ENCODE measurements around the gene CD247.

The CD247 gene

GRCh38 chr1:167428395-167428794 lies 89.9 kb downstream of the CD247 start:
- H3K4me3 ChIP-seq (ENCODE audit: low read length, poor library complexity, severe bottlenecking): no peak overlapping the region
- H3F3A ChIP-seq (ENCODE audit: low read depth): no peaks in the 10 kb centered on the region
- peaks cover 43% of the 10 kb centered on the region; the same call in 1 of the 2 replicates for H3K36me3 ChIP-seq (ENCODE audit: insufficient read depth, low read length)
- no peak overlapping the region for H2AFZ ChIP-seq (ENCODE audit: low read length)
- no peaks in the 10 kb centered on the region for H3K4me1 ChIP-seq (ENCODE audit: insufficient read depth, low read length, poor library complexity, severe bottlenecking)
- H3K9me2 ChIP-seq (replicated peaks; ENCODE audit: low read depth, low read length): no peaks in the 10 kb centered on the region
- H3K4me2 ChIP-seq (ENCODE audit: low read depth, low read length, poor library complexity, severe bottlenecking): no peak overlapping the region
- no peaks in the 10 kb centered on the region for H4K20me1 ChIP-seq (ENCODE audit: insufficient read depth, low read length, poor library complexity, severe bottlenecking)
- no peak for TF ChIP-seq CTCF (conservative IDR thresholded peaks at IDR 0.05; ENCODE audit: low read length)
- TF ChIP-seq EZH2phosphoT487 (IDR thresholded peaks at IDR 0.05; ENCODE audit: borderline replicate concordance): no peak
- H3K9ac ChIP-seq (ENCODE audit: low read depth, low read length, poor library complexity, severe bottlenecking): no peak overlapping the region
- H3K27me3 ChIP-seq (ENCODE audit: insufficient read depth, low read length, poor library complexity, severe bottlenecking): no peaks in the 10 kb centered on the region
- no peaks in the 10 kb centered on the region for H3K9me3 ChIP-seq (ENCODE audit: insufficient read depth, low read depth, low read length)
- H3K79me2 ChIP-seq (ENCODE audit: insufficient read depth, low read length): no peaks in the 10 kb centered on the region

- H3K9ac ChIP-seq (ENCODE audit: low read depth, low read length, poor library complexity, severe bottlenecking): no peak overlapping the region
- TF ChIP-seq CTCF (conservative IDR thresholded peaks at IDR 0.05; ENCODE audit: low read length): no peak
- TF ChIP-seq EZH2phosphoT487 (IDR thresholded peaks at IDR 0.05; ENCODE audit: borderline replicate concordance): no peak
These were observed 90.5 kb downstream of the CD247 start for GRCh38 chr1:167427848-167428247.

GRCh38 chr1:167426716-167427115 lies 91.6 kb downstream of the CD247 start:
- Histone ChIP-seq H2AFZ (ENCODE audit: low read length) (no peak overlapping the region), H3K79me2 (ENCODE audit: insufficient read depth, low read length) (no peaks in the 10 kb centered on the region), H3K4me3 (ENCODE audit: low read length, poor library complexity, severe bottlenecking) (no peak overlapping the region), H3K4me1 (ENCODE audit: insufficient read depth, low read length, poor library complexity, severe bottlenecking) (no peaks in the 10 kb centered on the region), H3F3A (ENCODE audit: low read depth) (no peaks in the 10 kb centered on the region), H3K9me3 (ENCODE audit: insufficient read depth, low read depth, low read length) (no peaks in the 10 kb centered on the region), H3K9ac (ENCODE audit: low read depth, low read length, poor library complexity, severe bottlenecking) (no peak overlapping the region), H3K4me2 (ENCODE audit: low read depth, low read length, poor library complexity, severe bottlenecking) (no peak overlapping the region), H3K9me2 (replicated peaks; ENCODE audit: low read depth, low read length) (no peaks in the 10 kb centered on the region), H4K20me1 (ENCODE audit: insufficient read depth, low read length, poor library complexity, severe bottlenecking) (no peaks in the 10 kb centered on the region), H3K36me3 (ENCODE audit: insufficient read depth, low read length) (peaks cover 37% of the 10 kb centered on the region; the same call in 1 of the 2 replicates), H3K27me3 (ENCODE audit: insufficient read depth, low read length, poor library complexity, severe bottlenecking) (no peaks in the 10 kb centered on the region)
- no peak for TF ChIP-seq CTCF (conservative IDR thresholded peaks at IDR 0.05; ENCODE audit: low read length)
- TF ChIP-seq EZH2phosphoT487 (IDR thresholded peaks at IDR 0.05; ENCODE audit: borderline replicate concordance): no peak

More at GRCh38 chr1:167427848-167428247, 90.5 kb downstream of the CD247 start:
- no peaks in the 10 kb centered on the region for H3K79me2 ChIP-seq (ENCODE audit: insufficient read depth, low read length)
- H3K9me2 ChIP-seq (replicated peaks; ENCODE audit: low read depth, low read length): no peaks in the 10 kb centered on the region
- no peak overlapping the region for H3K4me3 ChIP-seq (ENCODE audit: low read length, poor library complexity, severe bottlenecking)
- no peak overlapping the region for H3K4me2 ChIP-seq (ENCODE audit: low read depth, low read length, poor library complexity, severe bottlenecking)
- H3K4me1 ChIP-seq (ENCODE audit: insufficient read depth, low read length, poor library complexity, severe bottlenecking): no peaks in the 10 kb centered on the region
- H3K27me3 ChIP-seq (ENCODE audit: insufficient read depth, low read length, poor library complexity, severe bottlenecking): no peaks in the 10 kb centered on the region
- no peak overlapping the region for H2AFZ ChIP-seq (ENCODE audit: low read length)
- H3K36me3 ChIP-seq (ENCODE audit: insufficient read depth, low read length): peaks cover 38% of the 10 kb centered on the region; the same call in 1 of the 2 replicates
- H4K20me1 ChIP-seq (ENCODE audit: insufficient read depth, low read length, poor library complexity, severe bottlenecking): no peaks in the 10 kb centered on the region
- no peaks in the 10 kb centered on the region for H3K9me3 ChIP-seq (ENCODE audit: insufficient read depth, low read depth, low read length)
- no peaks in the 10 kb centered on the region for H3F3A ChIP-seq (ENCODE audit: low read depth)
